Measurements from ENCODE around the gene NDEL1. TPM values are rescaled to one million over a fixed set of nuclear protein-coding genes. Genes with fewer than 3 reads are reported as not detected.

Gene NDEL1
- total and polyA plus RNA-seq, 9 donors, result 31.2 to 52.6 (median 44.5) TPM

- DNase-seq, result no peak
- WGBS (ENCODE audit: insufficient coverage), result 83% methylated on average over 3 of the region's 7 CpGs
- Histone ChIP-seq H3K4me1 (ENCODE audit: control insufficient read depth, insufficient read depth, low read length) (no peaks in the 10 kb centered on the region), H3K9me3 (replicated peaks; ENCODE audit: control insufficient read depth, low read depth, low read length) (no peaks in the 10 kb centered on the region), H3K27ac (ENCODE audit: low read length) (no peak overlapping the region), H3K4me3 (ENCODE audit: low read length) (no peak overlapping the region), H3K27me3 (ENCODE audit: control insufficient read depth, insufficient read depth, low read length) (no peaks in the 10 kb centered on the region), H3K36me3 (ENCODE audit: control insufficient read depth, insufficient read depth, low read length) (no peaks in the 10 kb centered on the region)
These were observed 4.7 kb upstream of the NDEL1 start for GRCh38 chr17:8430966-8431365.

GRCh38 chr17:8436169-8436843, 622 bp downstream of the NDEL1 start:
- Histone ChIP-seq H3K36me3 (ENCODE audit: control insufficient read depth, insufficient read depth, low read length) (peaks cover 7% of the 10 kb centered on the region), H3K4me1 (ENCODE audit: control insufficient read depth, insufficient read depth, low read length) (peaks cover 3% of the 10 kb centered on the region), H3K27me3 (ENCODE audit: control insufficient read depth, insufficient read depth, low read length) (no peaks in the 10 kb centered on the region), H3K9me3 (replicated peaks; ENCODE audit: control insufficient read depth, low read depth, low read length) (no peaks in the 10 kb centered on the region), H3K4me3 (ENCODE audit: low read length) (peak overlapping the region; percentile 90), H3K27ac (ENCODE audit: low read length) (peak overlapping the region; percentile 97)
- DNase-seq, result peak; percentile 76
- 1% methylated on average over 22 of the region's 43 CpGs for WGBS (ENCODE audit: insufficient coverage)

- peak; percentile 21 for DNase-seq
- Histone ChIP-seq H3K4me3 (ENCODE audit: low read length) (peak overlapping the region; percentile 90), H3K9me3 (replicated peaks; ENCODE audit: control insufficient read depth, low read depth, low read length) (no peaks in the 10 kb centered on the region), H3K36me3 (ENCODE audit: control insufficient read depth, insufficient read depth, low read length) (peaks cover 7% of the 10 kb centered on the region), H3K27ac (ENCODE audit: low read length) (peak overlapping the region; percentile 97), H3K27me3 (ENCODE audit: control insufficient read depth, insufficient read depth, low read length) (no peaks in the 10 kb centered on the region), H3K4me1 (ENCODE audit: control insufficient read depth, insufficient read depth, low read length) (peaks cover 3% of the 10 kb centered on the region)
- WGBS (ENCODE audit: insufficient coverage), result no CpG with 5 or more reads among the region's 5 CpGs
These were observed 1.1 kb downstream of the NDEL1 start for GRCh38 chr17:8436844-8437171.

DNA sequence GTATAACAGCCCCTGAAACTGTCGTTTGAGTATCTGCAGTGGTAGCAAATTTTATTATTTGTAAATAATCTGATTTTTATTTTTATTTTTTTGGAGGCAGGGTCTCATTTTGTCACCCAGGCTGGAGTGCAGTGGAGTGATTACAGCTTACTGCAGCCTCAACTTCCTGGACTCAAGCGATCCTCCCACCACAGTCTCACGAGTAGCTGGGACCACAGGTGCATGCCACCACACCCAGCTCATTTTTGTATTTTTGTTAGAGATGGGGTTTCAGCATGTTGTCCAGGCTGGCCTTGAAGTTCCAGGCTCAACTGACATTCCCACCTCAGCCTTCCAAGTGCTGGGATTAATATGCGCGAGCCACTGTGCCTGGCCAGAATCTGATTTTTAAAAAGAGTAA, 2.8 kb downstream of the NDEL1 start:
- no peaks in the 10 kb centered on the region for H3K9me3 ChIP-seq (replicated peaks; ENCODE audit: control insufficient read depth, low read depth, low read length)
- H3K27me3 ChIP-seq (ENCODE audit: control insufficient read depth, insufficient read depth, low read length), result no peaks in the 10 kb centered on the region
- H3K27ac ChIP-seq (ENCODE audit: low read length), result no peak overlapping the region
- no peak overlapping the region for H3K4me3 ChIP-seq (ENCODE audit: low read length)
- H3K4me1 ChIP-seq (ENCODE audit: control insufficient read depth, insufficient read depth, low read length), result peaks cover 3% of the 10 kb centered on the region
- H3K36me3 ChIP-seq (ENCODE audit: control insufficient read depth, insufficient read depth, low read length), result peaks cover 7% of the 10 kb centered on the region
- no peak for DNase-seq
- WGBS (ENCODE audit: insufficient coverage), result no CpG with 5 or more reads among the region's 5 CpGs

DNA sequence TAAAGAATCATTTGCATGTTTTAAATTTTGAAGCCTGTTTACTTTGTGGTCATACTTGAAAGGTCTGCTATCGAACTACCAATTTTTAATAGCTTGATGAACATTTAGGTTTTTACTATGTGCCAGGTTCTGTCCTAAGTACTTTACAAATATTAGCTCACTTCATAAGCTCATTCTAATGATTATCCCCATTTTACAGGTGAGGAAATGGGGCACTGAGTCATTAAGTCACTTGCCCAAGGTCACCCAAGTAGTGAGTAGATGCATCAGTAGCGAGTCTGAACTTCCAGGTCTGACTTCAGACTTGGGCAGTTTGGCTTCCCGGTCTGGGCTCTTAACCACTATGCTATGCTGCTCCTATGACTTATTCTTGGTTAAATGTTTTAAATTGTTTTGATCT, 4.0 kb downstream of the NDEL1 start:
- H3K27ac ChIP-seq (ENCODE audit: low read length), result no peak overlapping the region
- no peaks in the 10 kb centered on the region for H3K27me3 ChIP-seq (ENCODE audit: control insufficient read depth, insufficient read depth, low read length)
- no peaks in the 10 kb centered on the region for H3K9me3 ChIP-seq (replicated peaks; ENCODE audit: control insufficient read depth, low read depth, low read length)
- H3K4me3 ChIP-seq (ENCODE audit: low read length), result no peak overlapping the region
- 100% methylated on average over 1 of the region's 3 CpGs for WGBS (ENCODE audit: insufficient coverage)
- peaks cover 14% of the 10 kb centered on the region for H3K36me3 ChIP-seq (ENCODE audit: control insufficient read depth, insufficient read depth, low read length)
- no peak for DNase-seq
- H3K4me1 ChIP-seq (ENCODE audit: control insufficient read depth, insufficient read depth, low read length), result peaks cover 3% of the 10 kb centered on the region

- 60% methylated on average over 1 of the region's 2 CpGs for WGBS (ENCODE audit: insufficient coverage)
- Histone ChIP-seq H3K27me3 (ENCODE audit: control insufficient read depth, insufficient read depth, low read length) (no peaks in the 10 kb centered on the region), H3K27ac (ENCODE audit: low read length) (no peak overlapping the region), H3K4me1 (ENCODE audit: control insufficient read depth, insufficient read depth, low read length) (peaks cover 3% of the 10 kb centered on the region), H3K36me3 (ENCODE audit: control insufficient read depth, insufficient read depth, low read length) (peaks cover 22% of the 10 kb centered on the region), H3K9me3 (replicated peaks; ENCODE audit: control insufficient read depth, low read depth, low read length) (no peaks in the 10 kb centered on the region), H3K4me3 (ENCODE audit: low read length) (no peak overlapping the region)
- no peak for DNase-seq
These were observed 6.0 kb downstream of the NDEL1 start for GRCh38 chr17:8441690-8442089.

GRCh38 chr17:8442310-8442709, 6.6 kb downstream of the NDEL1 start:
- Histone ChIP-seq H3K36me3 (ENCODE audit: control insufficient read depth, insufficient read depth, low read length) (peaks cover 27% of the 10 kb centered on the region), H3K4me1 (ENCODE audit: control insufficient read depth, insufficient read depth, low read length) (no peaks in the 10 kb centered on the region), H3K4me3 (ENCODE audit: low read length) (no peak overlapping the region), H3K9me3 (replicated peaks; ENCODE audit: control insufficient read depth, low read depth, low read length) (no peaks in the 10 kb centered on the region), H3K27ac (ENCODE audit: low read length) (no peak overlapping the region), H3K27me3 (ENCODE audit: control insufficient read depth, insufficient read depth, low read length) (no peaks in the 10 kb centered on the region)
- no CpG with 5 or more reads among the region's 2 CpGs for WGBS (ENCODE audit: insufficient coverage)
- no peak for DNase-seq

DNA sequence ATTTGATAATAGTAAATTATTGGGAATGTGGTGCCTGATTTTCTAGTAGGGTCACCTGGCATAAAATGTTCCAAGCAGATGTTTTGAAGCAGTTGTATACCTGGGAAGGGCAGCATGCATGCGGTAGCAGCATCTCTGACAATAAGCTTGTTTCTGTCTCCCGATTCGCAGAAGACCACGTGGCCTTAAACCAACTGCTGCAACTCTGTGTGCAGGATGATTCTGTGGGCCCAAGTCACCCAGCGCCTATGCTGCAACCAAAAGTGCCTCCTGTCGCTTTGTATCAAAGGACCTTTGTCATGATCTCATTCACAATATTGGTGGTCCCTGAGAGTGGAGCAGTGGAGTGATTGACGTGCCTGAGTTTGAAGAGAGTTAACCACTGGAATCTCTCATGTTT, 8.1 kb downstream of the NDEL1 start:
- Histone ChIP-seq H3K9me3 (replicated peaks; ENCODE audit: control insufficient read depth, low read depth, low read length) (no peaks in the 10 kb centered on the region), H3K27ac (ENCODE audit: low read length) (no peak overlapping the region), H3K4me1 (ENCODE audit: control insufficient read depth, insufficient read depth, low read length) (no peaks in the 10 kb centered on the region), H3K4me3 (ENCODE audit: low read length) (no peak overlapping the region), H3K36me3 (ENCODE audit: control insufficient read depth, insufficient read depth, low read length) (peaks cover 29% of the 10 kb centered on the region), H3K27me3 (ENCODE audit: control insufficient read depth, insufficient read depth, low read length) (no peaks in the 10 kb centered on the region)
- no peak for DNase-seq
- 75% methylated on average over 5 of the region's 7 CpGs for WGBS (ENCODE audit: insufficient coverage)

DNA sequence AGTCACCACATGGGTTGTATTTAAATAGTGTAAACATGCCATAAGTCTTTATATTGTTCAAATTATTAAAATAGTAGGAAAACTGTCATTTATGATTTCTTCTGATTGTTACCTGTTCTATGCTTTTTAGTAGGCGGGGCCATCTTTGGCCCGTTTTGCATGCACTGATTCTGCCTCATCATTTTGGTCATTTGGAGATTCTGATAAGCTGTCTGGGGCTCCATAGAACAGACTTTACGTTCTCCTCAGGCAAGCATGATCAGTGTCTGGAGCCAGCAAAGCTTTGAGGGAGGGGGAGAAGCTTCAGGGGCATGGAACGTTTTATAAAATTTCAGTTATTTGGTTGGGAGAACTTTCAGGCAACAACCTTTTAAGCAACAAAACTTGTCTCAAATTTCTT, 8.8 kb downstream of the NDEL1 start:
- H3K27me3 ChIP-seq (ENCODE audit: control insufficient read depth, insufficient read depth, low read length), result no peaks in the 10 kb centered on the region
- peaks cover 36% of the 10 kb centered on the region for H3K36me3 ChIP-seq (ENCODE audit: control insufficient read depth, insufficient read depth, low read length)
- no peak overlapping the region for H3K27ac ChIP-seq (ENCODE audit: low read length)
- H3K4me3 ChIP-seq (ENCODE audit: low read length), result no peak overlapping the region
- no peaks in the 10 kb centered on the region for H3K4me1 ChIP-seq (ENCODE audit: control insufficient read depth, insufficient read depth, low read length)
- H3K9me3 ChIP-seq (replicated peaks; ENCODE audit: control insufficient read depth, low read depth, low read length), result no peaks in the 10 kb centered on the region
- no peak for DNase-seq
- WGBS (ENCODE audit: insufficient coverage), result 100% methylated on average over 1 of the region's 4 CpGs

- 55% methylated on average over 2 of the region's 4 CpGs for WGBS (ENCODE audit: insufficient coverage)
- no peaks in the 10 kb centered on the region for H3K9me3 ChIP-seq (replicated peaks; ENCODE audit: control insufficient read depth, low read depth, low read length)
- no peak overlapping the region for H3K4me3 ChIP-seq (ENCODE audit: low read length)
- H3K4me1 ChIP-seq (ENCODE audit: control insufficient read depth, insufficient read depth, low read length), result no peaks in the 10 kb centered on the region
- H3K27ac ChIP-seq (ENCODE audit: low read length), result peak overlapping the region; percentile 59
- DNase-seq, result no peak
- no peaks in the 10 kb centered on the region for H3K27me3 ChIP-seq (ENCODE audit: control insufficient read depth, insufficient read depth, low read length)
- peaks cover 34% of the 10 kb centered on the region for H3K36me3 ChIP-seq (ENCODE audit: control insufficient read depth, insufficient read depth, low read length)
These were observed 9.9 kb downstream of the NDEL1 start for GRCh38 chr17:8445536-8445935.

DNA sequence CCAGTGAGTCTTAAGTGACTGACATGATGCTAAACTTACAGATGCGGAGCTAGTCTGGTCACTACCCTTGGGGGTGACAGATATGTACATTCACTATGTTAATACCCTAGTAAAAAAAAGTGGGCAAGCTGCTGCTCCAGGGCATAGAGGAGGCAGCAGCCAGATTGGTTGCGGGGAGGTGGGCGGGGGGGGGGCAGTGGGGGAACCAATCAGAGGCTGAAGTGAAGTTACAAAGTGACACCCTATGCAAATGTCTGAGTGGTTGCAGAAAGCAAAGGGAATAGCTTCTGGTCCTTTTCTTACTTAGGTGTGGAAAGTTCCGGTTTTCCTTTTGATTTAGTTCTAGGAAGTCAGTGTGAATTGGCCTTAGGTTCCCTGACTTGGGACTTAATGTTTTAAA, 12.1 kb downstream of the NDEL1 start:
- Histone ChIP-seq H3K27ac (ENCODE audit: low read length) (no peak overlapping the region), H3K4me3 (ENCODE audit: low read length) (no peak overlapping the region), H3K27me3 (ENCODE audit: control insufficient read depth, insufficient read depth, low read length) (no peaks in the 10 kb centered on the region), H3K4me1 (ENCODE audit: control insufficient read depth, insufficient read depth, low read length) (no peaks in the 10 kb centered on the region), H3K9me3 (replicated peaks; ENCODE audit: control insufficient read depth, low read depth, low read length) (no peaks in the 10 kb centered on the region), H3K36me3 (ENCODE audit: control insufficient read depth, insufficient read depth, low read length) (peaks cover 47% of the 10 kb centered on the region)
- WGBS (ENCODE audit: insufficient coverage), result no CpG with 5 or more reads among the region's 4 CpGs
- DNase-seq, result no peak

Data from muscle of leg (tissue), 11 donors.